HG02973 (cell line): ENCODE results near the gene GLP2R.

Experiments used
- ATAC-seq: cut with Tn5 transposase; IDR thresholded peaks from one replicate; pipeline ENCODE4 v1.9.1; 2021; ENCODE audit warnings: moderate library complexity; ENCODE audit not compliant: unreplicated experiment

GLP2R gene

GRCh38 chr17:9811537-9811936 is 14.2 kb upstream of the GLP2R start:
- no peak for ATAC-seq

DNA sequence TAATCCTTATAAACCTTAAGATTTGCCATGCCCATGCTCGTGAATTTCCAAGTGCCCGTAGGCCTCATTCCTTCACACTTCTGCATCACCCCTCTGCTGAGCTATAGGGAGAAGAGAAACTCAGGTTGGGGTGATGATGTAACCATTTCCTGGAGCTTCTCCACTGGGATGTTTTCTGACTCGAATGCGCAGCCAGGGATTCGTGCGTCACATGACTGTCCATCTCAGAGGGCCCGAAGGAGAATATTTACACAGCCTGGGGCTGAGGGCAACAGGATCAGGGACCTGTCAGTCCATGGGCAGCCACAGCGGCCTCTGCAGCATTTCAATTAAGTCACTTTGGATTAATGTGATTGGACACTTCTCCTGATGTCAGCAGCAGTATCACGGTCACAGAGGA is 12.6 kb upstream of the GLP2R start:
- ATAC-seq, result no peak

- no peak for ATAC-seq
Measured at GRCh38 chr17:9814337-9814945, 11.3 kb upstream of the GLP2R start.

DNA sequence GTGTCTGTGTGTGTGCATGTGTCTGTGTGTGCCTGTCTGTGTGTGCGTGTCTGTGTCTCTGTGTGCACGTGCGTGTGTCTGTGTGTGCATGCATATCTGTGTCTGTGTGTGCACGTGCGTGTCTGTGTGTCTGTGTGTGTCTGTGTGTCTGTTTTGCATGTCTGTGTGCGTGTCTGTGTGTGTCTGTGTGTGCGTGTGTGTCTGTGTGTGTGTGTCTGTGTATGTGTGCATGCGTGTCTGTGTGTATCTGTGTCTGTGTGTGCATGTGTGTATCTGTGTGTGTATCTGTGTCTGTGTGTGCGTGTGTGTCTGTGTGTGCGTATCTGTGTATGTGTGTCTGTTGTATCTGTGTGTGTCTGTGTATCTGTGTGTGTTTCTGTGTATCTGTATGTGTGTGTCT is 9.3 kb upstream of the GLP2R start:
- ATAC-seq, result no peak

- no peak for ATAC-seq
Measured at GRCh38 chr17:9817086-9817485, 8.6 kb upstream of the GLP2R start.

DNA sequence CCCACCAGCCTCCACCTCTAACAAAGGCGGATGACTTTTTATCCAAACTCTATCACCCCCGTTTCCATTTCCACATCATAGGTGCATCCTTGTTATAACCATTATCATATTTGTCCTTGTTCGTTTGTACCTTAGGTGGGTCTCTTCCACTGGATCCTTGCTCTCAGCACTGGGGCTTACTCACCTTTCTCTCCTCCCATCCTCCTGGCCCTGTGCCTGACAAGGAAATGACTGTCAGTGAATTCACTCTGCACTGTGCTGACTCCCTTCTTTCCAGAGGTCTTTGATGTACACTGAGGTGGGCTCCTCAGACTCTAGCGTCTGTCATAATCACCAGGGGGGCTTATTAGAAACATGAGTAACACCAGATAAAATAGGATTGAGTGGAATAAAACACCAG is 7.0 kb upstream of the GLP2R start:
- no peak for ATAC-seq

DNA sequence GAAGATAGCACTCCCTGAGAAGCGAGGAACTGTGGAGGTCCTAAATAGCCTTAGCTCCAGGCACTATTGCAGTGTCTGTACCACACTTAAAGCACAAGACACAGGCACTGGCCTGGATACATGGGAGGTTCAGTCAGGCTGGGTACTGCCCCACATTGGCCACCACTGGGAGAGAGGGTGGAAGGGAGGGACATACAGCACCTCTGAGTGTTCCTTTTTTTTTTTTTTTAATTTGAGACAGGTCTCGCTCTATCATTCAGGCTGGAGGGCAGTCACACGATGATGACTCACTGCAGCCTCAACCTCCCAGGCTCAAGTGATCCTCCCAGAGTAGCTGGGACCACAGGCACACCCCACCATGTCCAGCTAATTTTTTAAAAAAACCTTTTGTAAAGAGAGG is 5.3 kb upstream of the GLP2R start:
- ATAC-seq, result no peak

GRCh38 chr17:9821921-9822320 is 3.8 kb upstream of the GLP2R start, which contains the start of gene GSG1L2:
GSG1L2 (minus strand) TSS chr17:9822079; CDS start chr17:9822071, 8 bp downstream.
- ATAC-seq, result no peak

DNA sequence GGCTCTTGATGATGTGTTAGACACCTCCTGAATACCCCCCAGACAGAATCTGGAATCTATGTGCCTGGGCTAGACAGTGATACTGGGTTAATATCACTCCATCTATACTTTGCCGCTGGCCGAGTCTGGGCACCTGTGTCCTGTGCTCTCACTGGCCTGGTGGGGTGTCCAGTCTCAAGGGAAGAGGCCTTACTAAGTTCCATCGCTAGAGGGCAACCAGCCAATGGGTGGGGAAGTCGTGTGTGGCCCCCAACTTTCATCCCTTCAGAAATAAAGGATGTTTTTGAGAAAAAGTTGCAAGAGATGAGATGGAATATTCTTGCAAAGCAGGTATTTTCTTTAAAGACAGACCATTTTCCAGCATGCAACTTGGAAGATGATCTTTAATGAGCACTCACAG is 1.6 kb upstream of the GLP2R start:
- ATAC-seq, result no peak

DNA sequence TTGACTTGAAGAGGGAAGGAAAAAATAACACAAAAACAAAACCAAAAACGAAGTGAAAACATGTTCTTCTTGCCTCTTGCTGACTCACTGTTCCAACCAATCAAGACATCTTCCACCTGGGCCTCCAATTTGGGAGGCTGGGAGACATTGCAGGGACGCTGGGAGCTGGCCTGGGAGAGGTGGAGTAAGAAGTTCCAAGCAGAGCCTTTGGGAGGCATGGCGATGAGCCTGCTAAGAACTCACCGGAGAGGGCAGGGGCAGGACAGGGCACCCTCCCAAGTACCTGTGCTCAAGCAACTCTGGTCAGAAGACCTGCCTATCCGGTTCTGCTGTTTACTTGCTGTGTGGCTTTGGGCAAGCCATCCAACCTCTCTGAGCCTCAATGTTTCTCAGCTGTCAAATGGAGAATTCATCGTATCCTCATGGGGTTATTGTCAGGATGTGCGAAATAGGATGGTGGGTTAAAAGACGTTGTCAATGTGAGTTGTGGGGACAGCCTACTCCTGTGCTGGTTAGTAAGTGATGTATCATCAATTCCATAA is 856 bp upstream of the GLP2R start:
- ATAC-seq, result no peak

GRCh38 chr17:9828296-9829295 is 2.9 kb downstream of the GLP2R start:
- ATAC-seq, result no peak

DNA sequence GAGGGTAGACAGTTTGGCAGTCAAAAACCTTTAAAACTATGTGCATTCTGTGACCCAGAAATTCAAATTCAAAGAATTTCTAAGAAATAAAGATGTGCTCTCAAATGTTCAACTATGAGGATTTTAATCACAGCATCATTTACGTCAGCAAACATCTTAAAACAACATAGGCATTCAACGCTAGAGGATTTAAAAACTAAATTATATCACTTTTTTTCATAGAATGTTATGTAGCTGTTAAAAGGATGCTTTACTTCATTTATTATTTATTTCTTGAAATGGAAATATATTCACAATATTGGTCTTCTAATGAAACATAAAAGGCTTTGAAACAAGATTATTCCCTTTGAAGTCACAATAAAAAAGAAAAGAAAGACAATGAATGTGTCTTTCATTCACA is 3.6 kb downstream of the GLP2R start:
- ATAC-seq, result no peak

- ATAC-seq, result no peak
Measured at GRCh38 chr17:9830711-9831110, 5.0 kb downstream of the GLP2R start.

GRCh38 chr17:9833922-9834321 is 8.2 kb downstream of the GLP2R start:
- no peak for ATAC-seq

DNA sequence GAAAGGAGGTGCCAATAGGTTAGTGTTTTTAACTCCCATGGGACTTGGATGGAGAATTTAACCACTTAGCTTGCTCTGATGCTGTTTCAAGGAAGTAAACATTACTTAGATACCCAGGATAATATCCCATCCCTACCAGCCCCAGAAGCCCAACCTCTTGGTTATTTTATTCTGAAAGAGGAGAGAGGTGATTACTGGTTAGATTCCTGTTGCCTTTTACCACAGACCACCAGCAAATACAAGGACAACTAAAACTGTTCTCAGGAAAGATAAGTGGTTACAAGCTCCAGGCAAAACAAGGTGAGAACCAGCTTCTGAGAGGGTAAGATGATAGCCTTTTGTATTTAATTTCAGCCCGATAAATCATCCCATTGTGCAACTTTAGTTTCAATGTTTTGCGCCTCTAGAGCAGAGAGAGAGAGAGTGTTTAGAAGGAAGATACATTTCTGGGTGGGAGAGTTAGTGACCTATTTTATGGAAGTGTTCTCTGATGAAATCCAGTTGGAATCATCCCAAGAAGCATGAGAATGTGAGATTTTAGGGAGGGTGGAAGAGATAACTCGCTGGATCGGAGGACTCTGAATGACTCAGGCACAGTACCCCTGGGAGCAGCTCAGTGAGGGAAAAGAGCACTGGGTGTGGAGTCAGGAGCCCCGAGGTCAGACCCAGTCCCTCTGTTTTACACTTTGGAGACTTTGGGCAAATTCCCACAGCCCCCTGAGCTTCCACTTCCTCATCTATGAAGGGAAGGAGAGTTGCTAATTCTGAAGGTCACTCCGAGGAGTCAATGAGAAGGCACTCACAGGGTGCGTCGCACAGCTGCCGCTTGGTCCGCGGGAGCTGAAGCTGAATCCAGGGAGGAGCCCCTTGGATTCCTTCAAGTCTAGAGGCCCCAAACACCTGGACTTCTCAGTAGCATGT is 12.1 kb downstream of the GLP2R start:
- ATAC-seq, result no peak

GRCh38 chr17:9839433-9839832 is 13.7 kb downstream of the GLP2R start:
- no peak for ATAC-seq

DNA sequence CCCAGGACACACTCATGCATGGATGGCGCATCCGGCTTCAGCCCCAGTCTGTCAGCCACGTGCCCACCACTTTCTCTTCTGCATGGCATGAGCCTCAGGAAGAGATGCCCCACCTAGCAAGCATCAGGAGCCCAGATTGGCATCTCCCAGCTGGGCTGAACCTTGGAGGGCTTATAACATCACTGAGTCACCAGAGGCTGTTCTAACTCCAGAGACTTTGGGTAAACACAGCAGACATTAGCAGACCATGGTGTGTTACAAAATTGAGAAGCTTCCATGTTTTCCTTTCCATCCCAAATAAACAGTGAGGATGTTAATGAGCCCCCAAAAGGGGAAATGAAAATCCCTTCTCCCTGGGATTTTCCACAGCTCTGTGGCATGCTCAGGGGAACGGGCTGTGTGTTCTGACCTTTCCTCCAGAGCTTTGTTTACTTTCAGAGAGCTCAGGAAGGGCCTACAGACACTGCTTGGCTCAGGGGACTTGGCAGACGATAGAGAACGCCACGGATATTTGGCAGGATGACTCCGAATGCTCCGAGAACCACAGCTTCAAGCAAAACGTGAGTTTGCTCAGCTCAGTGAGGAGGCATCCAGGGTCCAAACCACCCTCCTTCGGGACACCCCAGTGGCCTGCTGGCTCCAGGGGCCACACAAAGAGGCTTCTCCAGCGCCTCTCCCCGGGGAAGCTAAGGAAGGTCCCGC is 16.5 kb downstream of the GLP2R start:
- no peak for ATAC-seq

DNA sequence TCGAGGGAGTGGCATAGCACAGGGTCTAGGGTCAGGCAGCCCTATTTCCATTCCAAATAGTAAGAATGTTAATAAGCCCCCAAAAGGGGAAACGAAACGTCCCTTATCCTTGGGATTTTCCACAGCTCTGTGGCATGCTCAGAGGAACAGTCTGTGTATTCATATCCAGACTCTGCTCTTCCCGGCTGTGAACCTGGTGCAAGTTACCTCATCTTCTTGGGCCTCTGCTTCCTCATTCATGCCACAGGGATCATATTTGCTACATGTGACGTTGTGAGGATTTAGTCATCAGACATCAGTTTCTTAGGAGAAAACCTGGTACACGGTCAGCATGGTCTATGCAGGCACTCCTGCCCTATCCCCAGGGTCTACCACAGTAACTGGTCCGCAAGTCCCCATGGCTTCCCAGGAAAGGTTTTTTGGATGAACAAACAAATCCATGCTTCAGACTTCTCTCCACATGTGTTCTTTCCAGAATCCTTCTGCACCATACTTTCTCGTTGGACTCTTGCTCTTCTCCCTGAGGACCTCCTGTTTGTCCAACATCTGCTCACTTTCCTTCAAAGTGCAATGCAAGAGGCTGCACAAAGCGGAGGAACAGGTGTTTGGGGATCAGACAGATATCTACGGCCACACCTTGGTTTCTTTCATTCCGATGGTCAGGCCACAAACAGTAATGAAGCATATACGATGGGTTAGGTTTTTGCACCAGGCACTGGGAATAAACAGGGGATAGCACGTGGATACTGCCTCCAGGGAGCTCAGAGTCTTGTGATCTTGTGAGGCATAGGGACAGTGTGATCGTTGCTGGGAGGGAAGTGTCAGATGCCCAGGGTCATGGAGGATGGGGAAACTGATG is 17.7 kb downstream of the GLP2R start:
- ATAC-seq, result no peak

DNA sequence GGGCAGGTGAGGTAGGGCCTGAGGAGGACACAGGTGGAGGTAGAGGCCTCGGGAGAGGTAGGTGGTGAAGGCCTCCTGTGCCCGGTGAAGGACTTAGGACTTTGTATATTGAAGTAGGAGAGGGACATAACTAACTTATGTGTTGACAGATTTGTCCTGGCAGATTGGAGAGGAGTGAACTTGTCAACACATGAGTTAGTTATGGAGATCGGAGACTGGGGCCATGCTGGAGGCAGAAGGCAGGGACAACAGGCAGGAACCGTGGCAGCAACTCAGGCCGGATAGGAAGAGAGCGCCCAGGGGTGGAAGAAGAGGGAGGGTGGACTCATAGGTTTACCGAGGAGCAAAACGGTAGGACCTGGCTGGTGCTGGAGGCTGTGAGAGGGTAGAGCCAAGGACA is 18.4 kb downstream of the GLP2R start:
- no peak for ATAC-seq
